GM23338 (cell line): Measurements from ENCODE around the gene DUSP5. TPM values are rescaled to one million over a fixed set of nuclear protein-coding genes. Genes with fewer than 3 reads are reported as not detected.

ENCODE experiments used
- ETS1 ChIP-seq: IDR thresholded peaks from 2 replicates; pipeline ENCODE4 v1.6.1; 2016; ENCODE audit warnings: antibody characterized with exemption
- EZH2phosphoT487 ChIP-seq: fragments of 200-600 bp; sonication (generic); IDR thresholded peaks from one replicate; pipeline ENCODE4 v1.8.1; 2018; ENCODE audit warnings: antibody characterized with exemption; ENCODE audit not compliant: unreplicated experiment
- JUNB ChIP-seq: IDR thresholded peaks from one replicate; pipeline ENCODE4 v1.6.1; 2016; ENCODE audit warnings: antibody characterized with exemption; ENCODE audit not compliant: unreplicated experiment
- POLR2AphosphoS5 ChIP-seq: IDR thresholded peaks from 2 replicates; pipeline ENCODE4 v1.6.1; 2016; ENCODE audit warnings: antibody characterized with exemption, low read depth
- REST ChIP-seq: IDR thresholded peaks from one replicate; pipeline ENCODE4 v1.6.1; 2018; ENCODE audit warnings: antibody characterized with exemption; ENCODE audit not compliant: unreplicated experiment
- ZNF331 ChIP-seq: fragments of 250-450 bp; sonication (Bioruptor Pico); IDR thresholded peaks from 2 replicates; pipeline ENCODE4 v1.5.0; 2020; ENCODE audit warnings: low read depth, mild to moderate bottlenecking, moderate library complexity
- ZNF462 ChIP-seq: fragments of 250-450 bp; sonication (Bioruptor Pico); IDR thresholded peaks from 2 replicates; pipeline ENCODE4 v1.5.0; 2020; ENCODE audit warnings: mild to moderate bottlenecking, moderate library complexity
- polyA plus RNA-seq: library from polyadenylated mRNA; unstranded; fragments of >200 nt; fragmentation: Nextera tagmentation; extraction: Ambion mirVana; gene quantifications from 2 replicates; pipeline ENCODE4 v1.2.1, GENCODE V29; 2016
- total RNA-seq: library from RNA; depleted of rRNA; stranded (reverse); fragments of >200 nt; shearing (Covaris generic); gene quantifications from 2 replicates; pipeline ENCODE4 v1.2.3, GENCODE V29; 2014

Gene DUSP5
- total and polyA plus RNA-seq, 2 experiments from 2014 or later = 10.8 to 35.9 TPM

DNA sequence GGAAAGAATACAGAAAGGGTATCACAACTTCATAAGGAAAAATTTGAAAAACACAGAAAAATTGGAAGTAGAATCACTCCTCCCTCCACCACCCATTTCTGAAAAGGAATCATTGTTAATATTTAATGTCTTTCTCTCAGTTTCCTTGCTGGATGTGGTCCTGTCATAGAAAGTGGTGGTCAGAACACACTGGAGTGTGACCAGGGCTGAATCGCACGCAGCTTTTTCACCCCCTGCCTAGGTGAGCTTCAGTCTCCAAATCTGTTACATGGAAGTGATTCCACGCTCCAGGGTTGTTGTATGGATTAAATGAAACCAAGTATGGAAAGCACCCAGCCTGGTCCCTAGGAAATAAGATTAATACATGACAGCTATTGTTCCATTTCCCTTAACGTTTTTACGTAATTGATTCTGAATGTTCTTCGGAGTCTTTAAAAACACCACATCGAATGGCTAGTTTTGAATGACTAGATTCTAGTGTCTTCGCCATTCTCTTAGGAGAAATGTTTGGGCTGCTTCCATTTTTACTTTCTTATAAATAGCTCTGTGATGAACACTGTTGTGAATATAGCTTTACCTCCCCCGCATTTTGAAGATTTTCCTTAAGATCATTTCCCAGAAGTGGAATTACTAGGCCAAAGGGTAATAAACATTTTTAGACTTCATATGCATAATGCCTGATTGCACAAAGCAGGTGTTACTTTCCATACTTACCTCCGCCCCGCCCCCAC lies 10.9 kb upstream of the DUSP5 start (continued):
- no peak for TF ChIP-seq ZNF462 (CRISPR knock-in tag)
- TF ChIP-seq REST = no peak
- TF ChIP-seq POLR2AphosphoS5 = no peak
- TF ChIP-seq ETS1 = no peak
- no peak for TF ChIP-seq EZH2phosphoT487
- TF ChIP-seq ZNF331 = no peak
- TF ChIP-seq JUNB = no peak
